Measurements from ENCODE around the gene R3HDM2. TPM values are rescaled to one million over a fixed set of nuclear protein-coding genes. Genes with fewer than 3 reads are reported as not detected.

Gene R3HDM2
- total and polyA plus RNA-seq, 2 of the 13 experiments (the other 11 are each of a cell fraction or from before 2014, with no cell fraction given): 11.1 to 23.5 TPM

DNA sequence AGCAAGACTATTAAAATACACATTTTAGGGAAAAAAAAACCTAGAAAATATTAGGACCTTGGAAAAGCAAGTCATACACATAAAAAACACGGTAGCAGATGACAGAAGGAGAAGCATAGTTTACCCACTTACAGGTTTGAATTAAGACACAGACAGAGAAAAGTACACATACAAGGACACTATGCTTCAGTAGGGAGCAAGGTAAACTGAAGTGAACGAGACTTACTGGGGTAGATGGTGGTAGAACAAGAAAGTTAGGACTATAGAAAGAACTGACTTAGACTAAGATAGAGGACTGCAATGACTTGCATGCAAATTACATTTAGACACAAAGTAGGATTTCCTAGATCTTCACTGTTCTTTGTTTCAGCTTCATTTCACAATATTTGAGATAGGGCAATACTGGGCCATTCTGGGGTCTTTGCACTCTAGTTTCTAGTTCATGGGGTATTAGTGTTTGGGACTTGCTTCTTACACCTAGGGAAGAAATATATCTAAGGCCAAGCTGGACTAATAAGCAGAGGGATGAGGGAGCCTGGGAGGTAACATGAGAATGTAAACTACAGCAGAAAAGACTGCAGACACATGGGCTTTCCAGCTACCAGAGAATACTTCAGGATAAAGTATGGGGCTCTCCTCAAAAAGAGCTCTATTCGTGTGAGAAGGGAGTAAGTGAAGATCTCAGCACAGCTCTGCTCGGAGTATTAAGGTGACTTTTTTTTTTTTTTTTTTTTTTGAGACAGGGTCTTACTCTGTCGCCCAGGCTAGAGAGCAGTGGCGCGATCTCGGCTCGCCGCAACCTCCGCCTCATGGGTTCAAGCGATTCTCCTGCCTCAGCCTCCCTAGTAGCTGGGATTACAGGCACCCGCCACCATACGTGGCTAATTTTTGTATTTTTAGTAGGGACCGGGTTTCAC lies 152.1 kb downstream of the R3HDM2 start:
- Histone ChIP-seq H3K4me3 (replicated peaks in 1 of 3; ENCODE audit: insufficient read depth in 1 of 3, low read depth in 2 of 3, low read length in 3 of 3) (no peak overlapping the region), H3K9ac (ENCODE audit: insufficient read depth, low read depth, low read length) (no peak overlapping the region), H3K4me2 (ENCODE audit: low read depth, low read length) (no peak overlapping the region), H3K79me2 (ENCODE audit: insufficient read depth, low read length) (no peaks in the 10 kb centered on the region), H2AFZ (ENCODE audit: low read length) (no peak overlapping the region), H3K4me1 (ENCODE audit: insufficient read depth, low read length) (peaks cover 16% of the 10 kb centered on the region), H3K27ac (ENCODE audit: extremely low read length, insufficient read depth, low read length) (no peak overlapping the region), H4K20me1 (ENCODE audit: insufficient read depth, low read length) (no peaks in the 10 kb centered on the region), H3K9me3 (ENCODE audit: low read length) (no peaks in the 10 kb centered on the region), H3K36me3 (replicated peaks in 1 of 2; ENCODE audit: control insufficient read depth in 1 of 2, insufficient read depth in 2 of 2, low read length in 2 of 2) (peaks cover 5 to 36% of the 10 kb centered on the region in 2 experiments; a peak in 4 of 5 replicates), H3K27me3 (ENCODE audit: control insufficient read depth in 1 of 2, insufficient read depth in 2 of 2, low read length in 2 of 2) (no peaks in the 10 kb centered on the region)
- DNase-seq (ENCODE audit: low spot score) (no peak), ATAC-seq (no peak), FAIRE-seq (no peak)
- no TSS peak for BruUV-seq (replicated peaks)
- intact Hi-C loops (cut with micrococcal nuclease; ENCODE audit: unreplicated experiment) (no loop called here), in situ Hi-C loops (cut with HindIII; ENCODE audit: extremely low pct_ligation_motif_present, low pct_unique_long_range_greater_than_20kb) (no loop called here)
- POLR2A ChIA-PET: no interaction called here
- CTCF ChIA-PET (ENCODE audit: low intra/inter-chr PET ratio, low total read pairs): no interaction called here
- TF ChIP-seq CERS6 (CRISPR knock-in tag; IDR thresholded peaks at IDR 0.05) (no peak), NCOA5 (CRISPR knock-in tag; IDR thresholded peaks at IDR 0.05) (no peak), REPIN1 (CRISPR knock-in tag; IDR thresholded peaks at IDR 0.05; ENCODE audit: borderline replicate concordance, low read depth) (no peak), PAX8 (CRISPR knock-in tag; IDR thresholded peaks at IDR 0.05; ENCODE audit: borderline replicate concordance) (no peak), EED (CRISPR knock-in tag; IDR thresholded peaks at IDR 0.05) (no peak), ZNF850 (CRISPR knock-in tag; conservative IDR thresholded peaks at IDR 0.05) (no peak), HDAC1 (CRISPR knock-in tag; IDR thresholded peaks at IDR 0.05) (no peak), SIN3B (IDR thresholded peaks at IDR 0.05; ENCODE audit: low read length) (no peak), THAP9 (CRISPR knock-in tag; IDR thresholded peaks at IDR 0.05; ENCODE audit: borderline replicate concordance) (no peak), ZNF768 (CRISPR knock-in tag; IDR thresholded peaks at IDR 0.05) (no peak), ZNF326 (CRISPR knock-in tag; IDR thresholded peaks at IDR 0.05; ENCODE audit: borderline replicate concordance) (no peak), HNRNPK (IDR thresholded peaks at IDR 0.05; ENCODE audit: low read depth, low read length, poor library complexity, severe bottlenecking) (no peak), PITX1 (CRISPR knock-in tag; IDR thresholded peaks at IDR 0.05) (no peak), MYC (CRISPR knock-in tag; IDR thresholded peaks at IDR 0.05; ENCODE audit: borderline replicate concordance) (no peak)
- TF ChIP-seq, protein P1, sequence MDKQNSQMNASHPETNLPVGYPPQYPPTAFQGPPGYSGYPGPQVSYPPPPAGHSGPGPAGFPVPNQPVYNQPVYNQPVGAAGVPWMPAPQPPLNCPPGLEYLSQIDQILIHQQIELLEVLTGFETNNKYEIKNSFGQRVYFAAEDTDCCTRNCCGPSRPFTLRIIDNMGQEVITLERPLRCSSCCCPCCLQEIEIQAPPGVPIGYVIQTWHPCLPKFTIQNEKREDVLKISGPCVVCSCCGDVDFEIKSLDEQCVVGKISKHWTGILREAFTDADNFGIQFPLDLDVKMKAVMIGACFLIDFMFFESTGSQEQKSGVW (CRISPR knock-in tag; IDR thresholded peaks at IDR 0.05; ENCODE audit: borderline replicate concordance): no peak
- TF ChIP-seq, protein P2, sequence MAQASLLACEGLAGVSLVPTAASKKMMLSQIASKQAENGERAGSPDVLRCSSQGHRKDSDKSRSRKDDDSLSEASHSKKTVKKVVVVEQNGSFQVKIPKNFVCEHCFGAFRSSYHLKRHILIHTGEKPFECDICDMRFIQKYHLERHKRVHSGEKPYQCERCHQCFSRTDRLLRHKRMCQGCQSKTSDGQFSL (CRISPR knock-in tag; IDR thresholded peaks at IDR 0.05): no peak
- WGBS (ENCODE audit: low lambda C conversion rate): 95% methylated on average over 15 of the region's 15 CpGs
